ENCODE measurements around the gene FFAR1.
"Not testable (repeated sequence)": the region's sequence is repeated elsewhere in the genome, so short reads cannot be mapped to it uniquely, and the experiment has no call there.

The FFAR1 gene

DNA sequence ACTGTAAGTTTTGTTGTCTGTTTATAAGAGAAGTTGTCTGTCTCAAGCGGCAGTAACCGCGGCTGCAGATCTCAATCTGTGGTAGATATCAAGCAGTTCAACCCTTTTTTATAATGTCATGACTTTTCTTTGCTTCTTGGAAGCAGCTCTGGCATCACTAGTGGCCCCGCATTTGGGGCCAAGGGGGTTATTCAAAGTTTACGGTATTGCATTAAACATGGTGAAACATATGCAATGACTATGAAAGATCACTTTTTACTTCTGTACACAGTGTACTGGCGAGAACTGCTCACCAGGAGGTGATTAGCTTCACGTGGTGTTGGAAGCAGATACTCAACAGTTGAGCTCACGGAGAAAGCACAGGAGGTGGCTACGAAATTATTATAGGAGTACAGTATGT is 5.9 kb downstream of the FFAR1 start:
- H3K4me1 Mint-ChIP-seq = peaks cover 29% of the 10 kb centered on the region
- no peak overlapping the region for H3K27ac Mint-ChIP-seq
- H3K36me3 Mint-ChIP-seq = no peaks in the 10 kb centered on the region
- H3K4me3 Mint-ChIP-seq = no peak overlapping the region
- ATAC-seq (ENCODE audit: low read depth) (no peak), DNase-seq (ENCODE audit: low spot score in 2 of 2) (no peak)
- peaks cover 6% of the 10 kb centered on the region for H3K27me3 Mint-ChIP-seq
- no peaks in the 10 kb centered on the region for H3K9me3 Mint-ChIP-seq

DNA sequence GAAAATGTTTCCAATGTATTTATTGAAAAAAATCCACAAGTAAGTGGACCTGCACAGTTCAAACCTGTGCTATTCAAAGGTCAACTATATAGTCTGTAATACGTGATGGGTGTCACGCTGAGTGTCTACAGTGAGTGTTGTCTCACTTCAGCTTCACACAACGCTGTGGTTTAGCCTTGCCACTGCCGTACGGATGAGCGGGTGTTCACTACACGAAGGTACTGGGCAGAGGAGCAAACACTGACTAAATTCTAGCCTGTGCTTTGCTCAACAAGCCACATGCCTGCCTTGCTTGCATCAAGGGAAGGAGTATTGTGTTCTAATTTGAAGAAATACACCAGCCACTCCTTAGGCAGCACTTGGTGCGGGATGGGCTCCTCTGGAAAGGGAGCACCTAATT is 7.2 kb downstream of the FFAR1 start:
- Mint-ChIP-seq H3K27me3 (peaks cover 6% of the 10 kb centered on the region), H3K4me3 (no peak overlapping the region), H3K36me3 (no peaks in the 10 kb centered on the region), H3K9me3 (no peaks in the 10 kb centered on the region), H3K27ac (no peak overlapping the region), H3K4me1 (peaks cover 17% of the 10 kb centered on the region)
- ATAC-seq (ENCODE audit: low read depth) = no peak
- DNase-seq (ENCODE audit: low spot score in 2 of 2) = no peak

DNA sequence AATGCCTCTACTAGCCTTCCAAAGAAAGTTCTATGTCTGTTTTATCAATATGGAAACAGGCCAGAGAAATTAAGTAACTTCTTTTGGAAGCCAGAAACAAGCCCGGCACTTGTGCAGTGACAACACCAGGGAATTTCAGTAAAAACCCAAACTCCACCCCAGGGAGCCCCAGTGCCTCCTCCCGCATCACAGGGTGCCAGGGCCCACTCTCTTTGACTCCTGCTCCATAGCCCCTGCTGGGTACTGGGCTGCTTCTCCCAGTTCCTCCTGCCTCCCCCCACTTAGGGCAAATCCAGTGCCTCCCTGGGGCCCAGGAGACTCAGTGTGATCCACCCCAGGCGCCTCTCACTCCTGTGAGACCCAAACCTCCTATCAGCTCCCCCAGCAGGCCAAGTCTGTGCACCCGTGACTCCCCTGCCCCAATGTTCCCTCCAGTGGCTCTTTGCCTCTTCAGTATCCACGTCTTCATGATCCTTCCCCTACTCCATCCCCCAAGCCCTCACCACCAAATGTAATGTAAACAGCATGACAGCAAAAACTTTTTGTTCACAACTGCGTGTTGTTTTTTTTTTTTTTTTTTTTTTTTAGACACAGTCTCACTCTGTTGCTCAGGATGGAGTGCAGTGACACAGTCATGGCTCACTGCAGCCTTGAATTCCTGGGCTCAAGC is 8.2 kb downstream of the FFAR1 start:
- Mint-ChIP-seq H3K27ac (no peak overlapping the region), H3K9me3 (no peaks in the 10 kb centered on the region), H3K27me3 (peaks cover 6% of the 10 kb centered on the region), H3K36me3 (no peaks in the 10 kb centered on the region), H3K4me1 (peaks cover 10% of the 10 kb centered on the region), H3K4me3 (no peak overlapping the region)
- no peak for ATAC-seq (ENCODE audit: low read depth)
- DNase-seq (ENCODE audit: low spot score in 2 of 2) = no peak

DNA sequence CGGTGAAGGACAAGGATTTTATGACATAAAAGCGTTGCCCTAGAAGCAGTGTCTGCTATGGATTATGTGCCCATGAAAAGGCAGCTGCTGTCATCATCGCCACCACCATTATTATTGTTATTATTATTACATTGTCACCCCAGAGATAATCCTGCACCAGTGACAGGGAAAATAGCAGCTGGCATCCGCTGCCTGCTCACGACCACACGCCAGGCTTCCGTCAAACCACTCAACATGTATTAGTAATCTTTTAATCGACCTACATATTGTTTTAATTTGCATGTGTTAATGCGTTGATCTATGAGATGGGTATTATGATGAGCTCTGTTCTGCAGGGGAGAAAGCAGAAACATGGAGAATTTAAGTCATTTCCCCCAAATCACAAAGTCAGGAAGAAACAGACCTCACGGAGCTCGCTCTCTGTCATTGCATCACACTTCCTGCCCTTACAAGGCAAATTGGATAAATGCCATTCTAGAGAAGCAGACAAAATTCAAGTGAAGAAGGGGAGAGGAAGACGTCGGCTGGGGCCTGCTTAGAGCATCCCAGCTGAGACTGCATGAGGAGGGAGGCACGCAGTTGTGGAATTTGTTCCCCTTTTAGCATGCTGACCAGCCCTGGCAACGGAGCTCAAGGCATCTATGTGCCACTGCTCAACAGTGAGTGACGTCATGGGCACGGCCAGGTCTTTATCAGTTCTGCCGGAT is 10.3 kb downstream of the FFAR1 start, which contains the start of gene FFAR3:
Gene FFAR3, plus strand, starts transcription at position 594 of the 707 bp plus-strand sequence. CDS start 431 bp downstream, outside the sequence.
- H3K27ac Mint-ChIP-seq = no peak within 1 kb of the TSS
- DNase-seq (ENCODE audit: low spot score in 2 of 2) (no peak), ATAC-seq (ENCODE audit: low read depth) (no peak)

DNA sequence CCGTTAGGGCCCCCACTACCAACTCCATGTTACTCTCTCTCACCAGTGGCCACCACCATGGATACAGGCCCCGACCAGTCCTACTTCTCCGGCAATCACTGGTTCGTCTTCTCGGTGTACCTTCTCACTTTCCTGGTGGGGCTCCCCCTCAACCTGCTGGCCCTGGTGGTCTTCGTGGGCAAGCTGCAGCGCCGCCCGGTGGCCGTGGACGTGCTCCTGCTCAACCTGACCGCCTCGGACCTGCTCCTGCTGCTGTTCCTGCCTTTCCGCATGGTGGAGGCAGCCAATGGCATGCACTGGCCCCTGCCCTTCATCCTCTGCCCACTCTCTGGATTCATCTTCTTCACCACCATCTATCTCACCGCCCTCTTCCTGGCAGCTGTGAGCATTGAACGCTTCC is 11.1 kb downstream of the FFAR1 start:
- not testable (repeated sequence) for H3K9me3 Mint-ChIP-seq; H3K27ac Mint-ChIP-seq; H3K36me3 Mint-ChIP-seq; H3K4me1 Mint-ChIP-seq; ATAC-seq (ENCODE audit: low read depth); DNase-seq (ENCODE audit: low spot score in 2 of 2); H3K4me3 Mint-ChIP-seq
- peaks cover 17% of the 10 kb centered on the region for H3K27me3 Mint-ChIP-seq

More for the DNA sequence above, 10.3 kb downstream of the FFAR1 start, which contains the start of gene FFAR3:
- no peak within 1 kb of the TSS for H3K4me3 Mint-ChIP-seq
- peaks cover 4% of the 10 kb centered on the region for H3K4me1 Mint-ChIP-seq
- no peaks in the 10 kb centered on the region for H3K36me3 Mint-ChIP-seq
- peaks cover 17% of the 10 kb centered on the region for H3K27me3 Mint-ChIP-seq
- no peaks in the 10 kb centered on the region for H3K9me3 Mint-ChIP-seq

DNA sequence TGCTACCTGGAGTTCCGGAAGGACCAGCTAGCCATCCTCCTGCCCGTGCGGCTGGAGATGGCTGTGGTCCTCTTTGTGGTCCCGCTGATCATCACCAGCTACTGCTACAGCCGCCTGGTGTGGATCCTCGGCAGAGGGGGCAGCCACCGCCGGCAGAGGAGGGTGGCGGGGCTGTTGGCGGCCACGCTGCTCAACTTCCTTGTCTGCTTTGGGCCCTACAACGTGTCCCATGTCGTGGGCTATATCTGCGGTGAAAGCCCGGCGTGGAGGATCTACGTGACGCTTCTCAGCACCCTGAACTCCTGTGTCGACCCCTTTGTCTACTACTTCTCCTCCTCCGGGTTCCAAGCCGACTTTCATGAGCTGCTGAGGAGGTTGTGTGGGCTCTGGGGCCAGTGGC is 11.7 kb downstream of the FFAR1 start:
- not testable (repeated sequence) for H3K4me1 Mint-ChIP-seq; ATAC-seq (ENCODE audit: low read depth); H3K27ac Mint-ChIP-seq; H3K9me3 Mint-ChIP-seq; DNase-seq (ENCODE audit: low spot score in 2 of 2); H3K4me3 Mint-ChIP-seq; H3K36me3 Mint-ChIP-seq
- peaks cover 17% of the 10 kb centered on the region for H3K27me3 Mint-ChIP-seq

DNA sequence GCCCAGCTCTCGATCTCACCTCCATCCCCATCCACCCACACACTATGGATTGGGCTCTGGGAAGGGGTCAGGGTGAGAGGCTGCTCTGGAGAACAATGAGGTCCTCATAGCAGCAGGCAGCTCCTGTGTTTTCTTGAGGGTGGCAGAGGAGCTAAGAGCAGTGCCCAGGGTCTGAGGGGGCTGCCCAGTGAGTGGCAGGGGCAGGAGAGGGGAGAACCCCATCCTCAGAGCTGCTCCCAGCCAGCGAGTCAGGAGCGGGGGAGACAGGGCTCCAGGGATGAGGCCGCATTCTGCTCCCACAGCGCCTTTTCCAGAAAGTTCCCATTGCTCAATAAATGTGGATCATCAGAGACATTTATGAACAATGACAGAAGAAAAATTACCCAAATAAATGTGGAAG is 12.4 kb downstream of the FFAR1 start:
- H3K9me3 Mint-ChIP-seq; DNase-seq (ENCODE audit: low spot score in 2 of 2); H3K27ac Mint-ChIP-seq; ATAC-seq (ENCODE audit: low read depth); H3K4me3 Mint-ChIP-seq; H3K36me3 Mint-ChIP-seq; H3K4me1 Mint-ChIP-seq: not testable (repeated sequence)
- H3K27me3 Mint-ChIP-seq = peaks cover 18% of the 10 kb centered on the region

DNA sequence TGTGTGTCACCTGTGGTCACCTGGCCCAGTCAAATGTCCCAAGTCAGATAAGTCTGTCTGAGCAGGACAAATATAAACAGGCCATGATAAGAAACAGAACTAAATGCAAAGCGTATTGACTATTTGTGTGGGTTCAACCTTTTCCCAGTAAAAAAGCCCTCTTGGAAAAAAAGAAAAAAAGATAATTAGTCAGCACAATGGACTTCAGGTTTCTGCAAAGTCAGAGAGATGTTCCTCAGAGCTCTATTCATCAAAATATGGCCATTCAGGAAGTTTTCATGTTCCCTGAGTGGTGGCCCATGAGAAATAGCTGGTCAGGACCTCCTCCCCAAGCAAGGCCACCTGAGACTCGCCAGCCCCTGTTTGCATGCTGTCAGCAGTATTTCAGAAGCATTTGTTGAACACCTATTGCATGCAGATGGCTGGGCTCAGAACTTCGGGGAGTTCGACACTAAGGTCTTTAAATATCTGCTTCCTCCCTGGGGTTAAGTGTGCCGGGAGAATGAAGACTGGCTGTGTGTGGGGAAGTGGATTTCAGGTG is 13.2 kb downstream of the FFAR1 start:
- Mint-ChIP-seq H3K4me3 (no peak overlapping the region), H3K27ac (no peak overlapping the region), H3K36me3 (no peaks in the 10 kb centered on the region), H3K4me1 (peaks cover 4% of the 10 kb centered on the region), H3K9me3 (no peaks in the 10 kb centered on the region), H3K27me3 (peaks cover 20% of the 10 kb centered on the region)
- no peak for ATAC-seq (ENCODE audit: low read depth)
- DNase-seq (ENCODE audit: low spot score in 2 of 2) = no peak

DNA sequence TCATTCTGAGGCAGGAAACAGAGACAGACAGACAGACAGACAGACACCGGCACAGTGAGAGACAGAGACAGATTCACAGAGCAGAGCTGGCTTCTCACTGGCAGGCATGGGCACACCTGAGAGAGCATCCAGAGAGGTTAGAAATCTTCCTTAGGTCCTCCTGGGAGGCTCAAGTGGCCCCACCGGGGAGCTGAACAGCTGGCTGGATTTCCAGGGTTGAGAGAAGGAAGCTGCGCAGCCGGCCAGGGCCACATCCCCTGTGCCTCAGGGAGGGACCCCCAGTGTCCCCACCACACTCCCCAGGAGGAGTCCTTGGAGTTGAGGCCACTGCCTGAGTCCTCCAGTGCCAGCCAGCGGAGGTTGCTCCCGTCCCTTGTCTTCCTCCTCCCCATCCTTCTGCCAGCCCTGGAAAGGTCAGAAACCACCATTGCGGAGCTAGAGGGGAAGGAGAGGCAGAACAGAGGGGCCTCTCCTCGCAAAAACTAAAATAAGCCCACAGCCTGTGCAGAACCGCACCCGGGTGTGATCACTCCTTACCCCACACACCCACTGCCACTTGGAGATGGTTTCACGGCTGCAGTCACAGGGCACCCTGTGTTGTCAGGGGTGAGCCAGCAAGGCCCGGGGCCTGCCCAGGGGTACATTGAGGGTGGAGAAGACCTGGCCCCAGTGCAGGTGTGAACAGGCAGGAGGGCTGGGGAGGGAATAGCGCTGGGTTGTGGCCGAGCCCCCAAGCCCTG is 14.7 kb downstream of the FFAR1 start:
- Mint-ChIP-seq H3K4me3 (no peak overlapping the region), H3K27ac (no peak overlapping the region), H3K27me3 (peaks cover 20% of the 10 kb centered on the region), H3K4me1 (peaks cover 4% of the 10 kb centered on the region), H3K9me3 (no peaks in the 10 kb centered on the region), H3K36me3 (no peaks in the 10 kb centered on the region)
- DNase-seq (ENCODE audit: low spot score in 2 of 2) (no peak), ATAC-seq (ENCODE audit: low read depth) (no peak)

DNA sequence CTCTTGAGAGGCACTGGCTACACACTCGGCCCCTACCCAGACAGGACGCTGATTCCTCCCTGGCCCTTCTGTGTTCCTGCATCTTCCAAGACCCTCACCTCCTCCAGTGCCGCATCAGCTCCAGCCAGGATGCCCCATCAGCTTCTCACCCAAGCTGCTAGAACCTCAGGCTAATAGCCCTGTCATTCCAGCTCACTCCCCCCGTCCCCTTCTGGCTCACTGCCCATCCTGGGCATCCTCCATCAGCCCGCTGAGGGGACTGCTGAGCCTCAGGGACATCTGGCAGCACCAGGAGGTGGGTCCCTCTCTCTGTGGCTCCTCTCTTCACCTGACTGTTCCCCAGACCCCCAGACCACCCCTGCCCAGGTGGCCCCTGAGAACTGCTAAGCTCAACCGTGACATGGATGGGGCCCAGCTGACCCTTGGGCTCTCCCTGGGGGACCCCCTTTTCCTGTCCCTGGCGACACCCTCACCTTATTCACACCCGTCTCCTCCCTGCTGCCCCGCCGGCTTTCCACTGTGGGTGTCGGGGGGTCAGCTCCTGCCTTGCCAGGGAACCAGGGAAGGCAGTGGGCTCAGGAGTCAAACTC is 15.4 kb downstream of the FFAR1 start:
- H3K9me3 Mint-ChIP-seq = no peaks in the 10 kb centered on the region
- H3K36me3 Mint-ChIP-seq = no peaks in the 10 kb centered on the region
- ATAC-seq (ENCODE audit: low read depth) = no peak
- no peak for DNase-seq (ENCODE audit: low spot score in 2 of 2)
- H3K4me1 Mint-ChIP-seq = peaks cover 2% of the 10 kb centered on the region
- no peak overlapping the region for H3K4me3 Mint-ChIP-seq
- H3K27ac Mint-ChIP-seq = no peak overlapping the region
- H3K27me3 Mint-ChIP-seq = peaks cover 18% of the 10 kb centered on the region

DNA sequence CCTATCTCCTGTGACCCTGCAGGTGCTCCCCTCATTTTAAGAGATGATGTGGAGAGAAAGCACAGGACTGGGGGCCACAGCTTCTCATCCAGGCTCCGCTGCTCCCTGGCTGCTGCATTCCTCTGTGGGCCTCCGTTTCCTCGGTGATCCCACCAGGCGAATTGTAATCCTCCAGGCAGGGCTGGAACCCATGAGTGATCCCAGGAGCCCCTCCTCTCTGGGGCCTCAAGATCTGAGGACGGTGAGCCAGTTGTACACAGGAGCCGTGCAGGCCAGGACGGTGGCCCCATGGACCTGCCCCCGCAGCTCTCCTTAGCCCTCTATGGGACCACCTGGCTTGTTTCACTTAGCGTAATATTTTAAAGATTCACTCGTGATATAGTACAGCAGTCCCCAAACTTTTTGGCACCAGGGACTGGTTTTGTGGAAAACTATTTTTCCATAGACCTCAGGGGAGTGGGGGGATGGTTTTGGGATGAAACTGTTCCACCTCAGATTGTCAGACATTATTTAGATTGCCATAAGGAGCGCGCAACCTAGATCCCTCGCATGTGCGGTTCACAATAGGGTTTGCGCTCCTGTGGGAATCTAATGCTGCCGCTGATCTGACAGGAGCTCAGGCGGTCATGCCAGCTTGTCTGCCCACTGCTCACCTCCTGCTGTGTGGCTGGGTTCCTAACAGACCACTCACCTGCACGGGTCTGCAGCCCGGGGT is 16.2 kb downstream of the FFAR1 start:
- Mint-ChIP-seq H3K27ac (no peak overlapping the region), H3K4me3 (no peak overlapping the region), H3K4me1 (no peaks in the 10 kb centered on the region), H3K36me3 (no peaks in the 10 kb centered on the region), H3K27me3 (peaks cover 16% of the 10 kb centered on the region), H3K9me3 (no peaks in the 10 kb centered on the region)
- no peak for DNase-seq (ENCODE audit: low spot score in 2 of 2)
- ATAC-seq (ENCODE audit: low read depth) = no peak

DNA sequence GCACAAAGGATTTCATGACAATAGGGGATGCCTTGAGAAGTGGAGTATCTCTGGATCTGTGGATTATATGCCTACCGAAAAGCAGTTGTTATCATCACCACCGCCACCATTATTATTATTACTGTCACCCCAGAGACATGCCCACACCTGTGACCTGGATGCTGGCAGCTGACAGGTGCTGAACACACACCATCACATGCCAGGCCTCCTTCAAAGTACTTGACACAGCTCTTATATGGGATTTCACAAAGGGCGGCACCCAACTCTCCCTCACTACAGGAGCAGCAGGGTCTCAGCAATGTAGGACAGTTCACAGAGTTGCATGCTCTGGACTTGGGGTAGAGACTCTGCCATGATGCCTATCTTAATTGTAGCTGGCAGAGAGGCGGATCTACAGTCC is 17.6 kb downstream of the FFAR1 start:
- DNase-seq (ENCODE audit: low spot score in 2 of 2) (no peak), ATAC-seq (ENCODE audit: low read depth) (no peak)
- Mint-ChIP-seq H3K36me3 (peaks cover 2% of the 10 kb centered on the region), H3K4me1 (no peaks in the 10 kb centered on the region), H3K27me3 (peaks cover 16% of the 10 kb centered on the region), H3K4me3 (no peak overlapping the region), H3K9me3 (peaks cover 5% of the 10 kb centered on the region), H3K27ac (no peak overlapping the region)

DNA sequence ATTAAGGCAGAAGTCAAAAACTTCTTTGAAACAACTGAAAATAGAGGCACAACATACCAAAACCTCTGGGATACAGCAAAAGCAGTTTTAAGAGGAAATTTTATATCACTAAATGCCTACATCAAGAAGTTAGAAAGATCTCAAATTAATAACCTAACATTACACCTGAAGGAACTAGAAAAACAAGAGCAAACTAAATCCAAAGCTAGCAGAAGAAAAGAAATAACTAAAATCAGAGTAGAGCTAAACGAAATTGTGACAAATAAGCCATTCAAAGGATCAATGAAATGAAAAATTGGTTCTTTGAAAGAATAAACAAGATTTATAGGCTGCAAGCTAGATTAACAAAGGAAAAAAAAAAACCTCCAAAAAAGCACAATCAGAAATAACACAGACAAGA is 20.7 kb downstream of the FFAR1 start:
- Mint-ChIP-seq H3K27me3 (peaks cover 5% of the 10 kb centered on the region), H3K4me3 (no peak overlapping the region), H3K9me3 (peaks cover 5% of the 10 kb centered on the region), H3K4me1 (no peaks in the 10 kb centered on the region), H3K36me3 (peaks cover 2% of the 10 kb centered on the region), H3K27ac (no peak overlapping the region)
- DNase-seq (ENCODE audit: low spot score in 2 of 2) (no peak), ATAC-seq (ENCODE audit: low read depth) (no peak)

Data from memory B cell (primary cell).